ENCODE data around the gene CHRNA7.

CHRNA7 gene

DNA sequence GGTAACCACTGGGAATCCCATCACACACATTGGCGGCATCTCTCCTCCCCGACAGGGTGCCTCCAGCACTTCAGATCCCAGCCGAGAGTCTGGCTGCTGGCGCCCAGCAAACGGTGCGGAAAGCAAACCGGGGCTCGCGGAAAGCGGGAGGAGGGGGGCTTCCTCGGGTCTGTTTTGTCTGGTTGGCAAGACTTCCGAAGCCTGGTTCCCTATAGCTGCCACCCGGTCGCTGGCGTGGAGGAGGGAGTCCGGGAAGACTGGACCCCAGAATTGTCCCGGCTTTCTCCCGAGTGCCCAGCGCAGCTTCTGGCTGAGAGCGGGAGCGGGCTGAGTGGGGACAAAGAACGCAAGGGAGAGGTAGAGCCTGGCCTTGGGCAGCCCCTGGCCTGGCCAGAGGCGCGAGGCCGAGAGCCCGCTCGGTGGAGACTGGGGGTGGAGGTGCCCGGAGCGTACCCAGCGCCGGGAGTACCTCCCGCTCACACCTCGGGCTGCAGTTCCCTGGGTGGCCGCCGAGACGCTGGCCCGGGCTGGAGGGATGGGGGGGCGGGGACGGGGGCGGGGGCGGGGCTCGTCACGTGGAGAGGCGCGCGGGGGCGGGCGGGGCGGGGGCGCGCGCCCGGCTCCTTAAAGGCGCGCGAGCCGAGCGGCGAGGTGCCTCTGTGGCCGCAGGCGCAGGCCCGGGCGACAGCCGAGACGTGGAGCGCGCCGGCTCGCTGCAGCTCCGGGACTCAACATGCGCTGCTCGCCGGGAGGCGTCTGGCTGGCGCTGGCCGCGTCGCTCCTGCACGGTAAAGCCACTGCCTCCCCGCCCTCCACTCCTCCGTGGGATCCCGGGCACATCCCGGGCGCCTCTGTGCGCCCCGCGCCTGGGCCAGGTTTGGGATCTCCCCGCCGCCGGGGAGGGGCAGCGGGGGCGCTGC is at the start of gene CHRNA7:
CHRNA7 (plus strand) TSS at position 654 of the 920 bp plus-strand sequence; CDS start at position 734, 80 bp downstream.
- DNase-seq (ENCODE audit: low read depth, low spot score), result no peak
- CTCF ChIA-PET, result no interaction called here
- TF ChIP-seq, protein P1, sequence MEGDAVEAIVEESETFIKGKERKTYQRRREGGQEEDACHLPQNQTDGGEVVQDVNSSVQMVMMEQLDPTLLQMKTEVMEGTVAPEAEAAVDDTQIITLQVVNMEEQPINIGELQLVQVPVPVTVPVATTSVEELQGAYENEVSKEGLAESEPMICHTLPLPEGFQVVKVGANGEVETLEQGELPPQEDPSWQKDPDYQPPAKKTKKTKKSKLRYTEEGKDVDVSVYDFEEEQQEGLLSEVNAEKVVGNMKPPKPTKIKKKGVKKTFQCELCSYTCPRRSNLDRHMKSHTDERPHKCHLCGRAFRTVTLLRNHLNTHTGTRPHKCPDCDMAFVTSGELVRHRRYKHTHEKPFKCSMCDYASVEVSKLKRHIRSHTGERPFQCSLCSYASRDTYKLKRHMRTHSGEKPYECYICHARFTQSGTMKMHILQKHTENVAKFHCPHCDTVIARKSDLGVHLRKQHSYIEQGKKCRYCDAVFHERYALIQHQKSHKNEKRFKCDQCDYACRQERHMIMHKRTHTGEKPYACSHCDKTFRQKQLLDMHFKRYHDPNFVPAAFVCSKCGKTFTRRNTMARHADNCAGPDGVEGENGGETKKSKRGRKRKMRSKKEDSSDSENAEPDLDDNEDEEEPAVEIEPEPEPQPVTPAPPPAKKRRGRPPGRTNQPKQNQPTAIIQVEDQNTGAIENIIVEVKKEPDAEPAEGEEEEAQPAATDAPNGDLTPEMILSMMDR (IDR thresholded peaks at IDR 0.05; ENCODE audit: insufficient read depth, low read length, missing control alignments), result peak; percentile 34
- H3K4me3 ChIP-seq (ENCODE audit: low read depth, low read length), result peak within 1 kb of the TSS; percentile 52
- POLR2A ChIA-PET, result no interaction called here

DNA sequence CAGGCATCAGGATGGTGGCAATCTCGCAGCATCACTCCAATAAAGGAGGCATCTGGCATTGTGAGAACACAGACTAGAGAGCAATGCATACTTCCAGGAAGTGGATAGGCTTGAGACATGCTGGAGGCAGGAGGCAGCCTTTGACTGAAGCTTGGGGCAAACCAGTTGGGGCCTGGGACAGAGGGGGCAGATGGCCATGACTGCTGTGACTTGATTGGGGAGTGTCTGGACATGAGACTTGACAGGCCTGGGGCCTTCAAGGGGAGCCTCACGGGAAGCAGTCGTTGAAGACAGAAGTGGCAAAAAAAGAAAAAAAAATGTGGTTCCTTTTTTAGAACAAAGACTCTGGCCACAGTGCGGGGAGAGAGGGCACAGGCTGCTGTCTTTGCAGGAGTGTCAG is 44.7 kb upstream of the CHRNA7 start:
- CTCF ChIA-PET, result interaction anchor here (1.4 kb wide), 1 partner anchor 8 kb away, joined by 8 read pairs; no protein-coding TSS in a partner anchor
- H3K4me3 ChIP-seq (ENCODE audit: low read depth, low read length), result no peak overlapping the region
- no peak for DNase-seq (ENCODE audit: low read depth, low spot score)
- TF ChIP-seq, protein P1 (IDR thresholded peaks at IDR 0.05; ENCODE audit: insufficient read depth, low read length, missing control alignments), result no peak
- POLR2A ChIA-PET, result no interaction called here

DNA sequence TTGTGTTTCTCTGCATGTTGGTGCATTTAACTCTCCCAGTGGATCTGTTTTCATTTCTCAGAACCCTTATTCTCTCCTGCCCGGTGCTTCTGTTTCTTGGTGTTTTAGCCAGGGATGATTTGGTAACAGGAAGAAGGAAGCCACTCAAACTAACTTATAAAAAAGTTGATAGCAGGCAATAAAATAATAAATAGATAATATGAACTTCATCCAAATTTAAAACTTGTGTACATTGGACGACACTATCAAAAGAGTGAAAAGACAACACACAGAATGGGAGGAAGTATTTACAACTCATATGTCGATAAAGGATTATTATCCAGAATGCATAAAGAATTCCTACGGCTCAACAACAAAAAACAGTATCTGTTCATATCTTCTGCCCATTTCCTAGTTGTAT is 37.3 kb upstream of the CHRNA7 start:
- CTCF ChIA-PET, result no interaction called here
- DNase-seq (ENCODE audit: low read depth, low spot score), result no peak
- POLR2A ChIA-PET, result no interaction called here
- H3K4me3 ChIP-seq (ENCODE audit: low read depth, low read length), result no peak overlapping the region
- TF ChIP-seq, protein P1 (IDR thresholded peaks at IDR 0.05; ENCODE audit: insufficient read depth, low read length, missing control alignments), result no peak

DNA sequence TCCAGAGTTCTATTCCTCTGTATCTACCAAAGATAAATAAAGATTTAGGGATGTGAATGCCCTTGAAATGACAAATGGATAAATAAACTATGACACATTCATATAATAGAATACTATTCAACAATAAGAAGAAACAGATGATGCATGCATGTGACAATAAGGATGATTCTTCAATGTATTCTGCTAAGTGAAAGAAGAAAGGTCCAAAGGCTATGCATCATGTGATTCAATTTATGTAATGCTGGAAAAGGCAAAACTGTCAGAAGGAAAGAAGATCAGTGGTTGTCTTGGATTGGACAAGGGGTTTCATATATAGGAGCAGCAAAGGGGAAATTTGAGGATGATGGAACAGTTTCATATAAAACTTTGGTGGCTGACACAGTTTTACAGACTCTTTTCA is 32.6 kb upstream of the CHRNA7 start:
- H3K4me3 ChIP-seq (ENCODE audit: low read depth, low read length), result no peak overlapping the region
- ChIA-PET POLR2A (no interaction called here), CTCF (no interaction called here)
- DNase-seq (ENCODE audit: low read depth, low spot score), result no peak
- TF ChIP-seq, protein P1 (IDR thresholded peaks at IDR 0.05; ENCODE audit: insufficient read depth, low read length, missing control alignments), result no peak

DNA sequence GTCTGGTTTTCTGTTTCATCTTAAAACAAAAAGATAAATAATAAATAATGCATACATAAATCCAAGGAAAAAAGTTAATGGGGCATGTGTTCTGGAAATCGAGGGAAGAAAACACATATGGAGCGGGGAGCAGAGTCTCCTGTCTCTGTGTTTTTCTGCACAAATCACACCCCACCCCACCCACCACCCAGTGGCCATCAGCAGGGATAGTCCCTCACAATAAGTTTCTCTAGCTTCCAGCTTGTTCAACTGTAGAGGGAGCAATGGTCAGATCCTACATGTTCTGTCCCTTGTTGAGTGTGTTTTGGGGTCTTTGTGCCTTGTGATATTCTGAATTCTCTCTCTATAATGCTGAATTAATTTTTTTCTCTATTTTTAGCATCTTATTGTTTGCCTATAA is 26.8 kb upstream of the CHRNA7 start:
- DNase-seq (ENCODE audit: low read depth, low spot score), result no peak
- CTCF ChIA-PET, result no interaction called here
- POLR2A ChIA-PET, result no interaction called here
- no peak overlapping the region for H3K4me3 ChIP-seq (ENCODE audit: low read depth, low read length)
- TF ChIP-seq, protein P1 (IDR thresholded peaks at IDR 0.05; ENCODE audit: insufficient read depth, low read length, missing control alignments), result no peak

DNA sequence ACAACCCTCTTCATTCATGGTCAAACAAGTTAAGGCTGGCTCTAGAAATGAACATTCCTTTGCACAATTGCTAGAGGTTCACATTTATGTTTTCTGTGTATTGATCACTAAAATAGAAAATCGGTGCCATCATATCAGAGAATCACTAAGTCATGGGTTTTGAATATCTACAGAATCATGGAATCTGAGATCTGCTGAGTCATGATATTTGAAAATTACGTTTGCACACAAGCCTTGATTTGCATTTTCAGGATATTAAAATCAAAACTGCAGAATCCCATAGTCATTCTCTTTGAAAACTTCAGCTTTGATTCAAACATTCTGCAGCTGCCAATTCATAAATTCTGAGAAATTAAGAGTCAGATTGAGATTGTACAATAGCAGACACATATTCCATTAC is 26.1 kb upstream of the CHRNA7 start:
- CTCF ChIA-PET, result no interaction called here
- POLR2A ChIA-PET, result no interaction called here
- no peak for DNase-seq (ENCODE audit: low read depth, low spot score)
- no peak overlapping the region for H3K4me3 ChIP-seq (ENCODE audit: low read depth, low read length)
- TF ChIP-seq, protein P1 (IDR thresholded peaks at IDR 0.05; ENCODE audit: insufficient read depth, low read length, missing control alignments), result no peak

Measured in AG04449 (cell line).